BE2C (cell line): ENCODE measurements around the gene ELANE.

ENCODE experiments used
- DNase-seq: peaks from one replicate; pipeline ENCODE4 v3.0.0-alpha.2; 2020
- H3K27me3 ChIP-seq: fragments of 250-450 bp; sonication (Bioruptor Pico); 2 replicates; pipeline ENCODE4 v1.5.1; 2020; ENCODE audit warnings: mild to moderate bottlenecking
- H3K36me3 ChIP-seq: fragments of 250-450 bp; sonication (Bioruptor Pico); 2 replicates; pipeline ENCODE4 v1.5.1; 2020; ENCODE audit warnings: mild to moderate bottlenecking
- H3K4me1 ChIP-seq: fragments of 250-450 bp; sonication (Bioruptor Pico); 2 replicates; pipeline ENCODE4 v1.5.1; 2020
- H3K4me3 ChIP-seq: 2 replicates; pipeline ENCODE4 v1.5.1; 2011; ENCODE audit warnings: low read depth, low read length
- H3K9me3 ChIP-seq: fragments of 250-450 bp; sonication (Bioruptor Pico); 2 replicates; pipeline ENCODE4 v1.5.1; 2020
- TF ChIP-seq, protein P1 (sequence below): IDR thresholded peaks from 2 replicates; pipeline ENCODE4 v1.5.1; 2012; ENCODE audit warnings: mild to moderate bottlenecking, low read depth, low read length

Gene ELANE

DNA sequence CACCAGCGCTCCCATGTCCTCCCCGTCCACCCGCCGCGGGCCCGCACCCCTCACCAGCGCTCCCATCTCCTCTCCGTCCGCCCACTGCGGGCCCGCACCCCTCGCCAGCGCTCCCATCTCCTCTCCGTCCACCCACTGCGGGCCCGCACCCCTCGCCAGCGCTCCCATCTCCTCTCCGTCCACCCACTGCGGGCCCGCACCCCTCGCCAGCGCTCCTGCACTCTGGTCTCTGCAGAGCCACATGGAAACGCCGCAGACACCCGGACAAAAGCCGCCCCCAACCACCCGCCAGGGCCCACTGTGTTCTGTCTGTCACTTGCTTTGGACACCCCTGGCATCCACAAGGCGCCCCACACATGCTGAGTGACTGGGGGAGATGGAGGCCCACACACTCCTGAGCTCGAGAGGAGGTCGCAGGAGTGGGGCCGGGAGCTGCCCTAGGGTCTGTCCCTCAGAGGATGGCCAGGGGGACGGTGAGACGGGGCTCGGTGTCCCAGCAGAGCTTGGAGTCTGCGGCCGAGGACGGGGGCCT is 14.7 kb downstream of the ELANE start:
- DNase-seq: no peak
- TF ChIP-seq, protein P1, sequence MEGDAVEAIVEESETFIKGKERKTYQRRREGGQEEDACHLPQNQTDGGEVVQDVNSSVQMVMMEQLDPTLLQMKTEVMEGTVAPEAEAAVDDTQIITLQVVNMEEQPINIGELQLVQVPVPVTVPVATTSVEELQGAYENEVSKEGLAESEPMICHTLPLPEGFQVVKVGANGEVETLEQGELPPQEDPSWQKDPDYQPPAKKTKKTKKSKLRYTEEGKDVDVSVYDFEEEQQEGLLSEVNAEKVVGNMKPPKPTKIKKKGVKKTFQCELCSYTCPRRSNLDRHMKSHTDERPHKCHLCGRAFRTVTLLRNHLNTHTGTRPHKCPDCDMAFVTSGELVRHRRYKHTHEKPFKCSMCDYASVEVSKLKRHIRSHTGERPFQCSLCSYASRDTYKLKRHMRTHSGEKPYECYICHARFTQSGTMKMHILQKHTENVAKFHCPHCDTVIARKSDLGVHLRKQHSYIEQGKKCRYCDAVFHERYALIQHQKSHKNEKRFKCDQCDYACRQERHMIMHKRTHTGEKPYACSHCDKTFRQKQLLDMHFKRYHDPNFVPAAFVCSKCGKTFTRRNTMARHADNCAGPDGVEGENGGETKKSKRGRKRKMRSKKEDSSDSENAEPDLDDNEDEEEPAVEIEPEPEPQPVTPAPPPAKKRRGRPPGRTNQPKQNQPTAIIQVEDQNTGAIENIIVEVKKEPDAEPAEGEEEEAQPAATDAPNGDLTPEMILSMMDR: no peak
- no peak overlapping the region for H3K4me3 ChIP-seq
- no peaks in the 10 kb centered on the region; the same call in 1 of the 2 replicates for H3K27me3 ChIP-seq
- H3K36me3 ChIP-seq: peaks cover 11% of the 10 kb centered on the region; the same call in 1 of the 2 replicates
- H3K4me1 ChIP-seq: peaks cover 7% of the 10 kb centered on the region
- H3K9me3 ChIP-seq: no peaks in the 10 kb centered on the region

DNA sequence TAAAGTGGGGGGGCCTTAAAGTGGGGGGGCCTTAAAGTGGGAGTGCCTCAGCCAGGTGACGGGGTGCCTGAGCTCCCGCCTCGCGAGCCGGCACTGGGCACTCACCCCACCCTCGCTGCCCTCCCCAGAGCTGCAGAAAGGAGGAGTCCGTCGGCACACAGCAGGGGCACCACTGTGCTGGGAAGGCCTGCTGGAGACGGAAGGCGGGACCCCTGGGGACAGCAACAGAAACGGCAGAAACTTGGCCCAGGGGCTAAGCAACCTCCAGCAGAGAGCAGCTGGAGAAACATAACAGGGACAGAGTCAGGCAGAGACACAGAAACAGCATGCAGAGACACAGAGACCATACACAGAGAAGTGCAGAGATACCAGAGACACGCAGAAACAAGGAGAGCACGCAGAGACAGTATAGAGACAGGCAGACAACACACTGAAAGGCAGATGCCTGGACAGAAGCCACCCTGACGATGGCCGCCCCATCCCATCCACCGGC is 15.2 kb downstream of the ELANE start:
- TF ChIP-seq, protein P1: no peak
- Histone ChIP-seq H3K36me3 (peaks cover 11% of the 10 kb centered on the region), H3K4me3 (no peak overlapping the region)

GRCh38 chr19:867855-868457 is 15.9 kb downstream of the ELANE start:
- TF ChIP-seq, protein P1: no peak
- Histone ChIP-seq H3K36me3 (peaks cover 11% of the 10 kb centered on the region), H3K27me3 (no peaks in the 10 kb centered on the region; the same call in 1 of the 2 replicates), H3K9me3 (no peaks in the 10 kb centered on the region), H3K4me3 (no peak overlapping the region), H3K4me1 (peaks cover 12% of the 10 kb centered on the region)
- DNase-seq: no peak

More for the DNA sequence above, 15.2 kb downstream of the ELANE start:
- no peak for DNase-seq
- Histone ChIP-seq H3K9me3 (no peaks in the 10 kb centered on the region), H3K27me3 (no peaks in the 10 kb centered on the region; the same call in 1 of the 2 replicates), H3K4me1 (peaks cover 12% of the 10 kb centered on the region)

DNA sequence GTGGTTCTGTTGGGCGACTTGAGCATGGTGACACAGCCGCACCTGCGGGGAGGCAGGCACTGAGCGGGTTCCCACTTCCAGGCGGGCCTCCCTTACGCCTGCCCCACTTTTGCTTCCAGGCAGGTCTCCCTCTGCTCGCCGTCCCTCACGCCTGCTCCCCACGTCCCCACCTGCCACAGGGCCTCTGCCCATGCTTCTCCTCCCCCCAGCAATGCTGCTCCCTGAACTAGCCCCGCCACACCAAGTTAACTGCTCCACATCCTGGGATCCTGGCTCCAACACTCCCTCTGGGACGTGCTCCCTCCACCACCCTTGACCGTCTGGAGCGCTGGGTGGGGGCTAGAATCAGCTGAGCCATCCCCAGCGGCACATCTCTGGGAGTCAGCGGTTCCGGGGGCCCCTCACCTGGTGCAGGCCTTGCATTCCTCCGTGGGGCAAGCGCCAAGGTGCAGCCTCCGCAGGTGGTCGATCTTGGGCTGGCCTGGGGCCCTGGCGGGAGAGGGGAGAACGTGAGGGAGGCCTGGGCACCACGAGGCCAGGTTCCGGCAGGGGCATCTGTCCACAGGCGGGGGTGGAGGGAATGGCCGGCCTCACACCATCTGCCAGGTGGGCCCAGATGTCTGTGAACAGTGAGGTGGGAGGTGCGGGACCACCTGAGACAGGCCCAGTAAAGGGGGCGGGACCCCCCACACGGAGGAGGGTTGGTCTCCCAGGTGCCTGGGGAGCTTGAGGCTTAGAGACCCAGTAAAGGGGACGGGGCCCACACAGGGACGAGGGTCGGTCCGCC is 16.5 kb downstream of the ELANE start:
- Histone ChIP-seq H3K27me3 (no peaks in the 10 kb centered on the region; the same call in 1 of the 2 replicates), H3K36me3 (peaks cover 11% of the 10 kb centered on the region), H3K9me3 (no peaks in the 10 kb centered on the region), H3K4me1 (peaks cover 12% of the 10 kb centered on the region), H3K4me3 (no peak overlapping the region)
- DNase-seq: no peak
- TF ChIP-seq, protein P1: no peak

GRCh38 chr19:869245-870177 is 17.4 kb downstream of the ELANE start:
- TF ChIP-seq, protein P1: no peak
- H3K9me3 ChIP-seq: no peaks in the 10 kb centered on the region
- no peak for DNase-seq
- H3K4me1 ChIP-seq: peaks cover 10% of the 10 kb centered on the region
- peaks cover 15% of the 10 kb centered on the region for H3K36me3 ChIP-seq
- no peaks in the 10 kb centered on the region; the same call in 1 of the 2 replicates for H3K27me3 ChIP-seq
- no peak overlapping the region for H3K4me3 ChIP-seq
